ENCODE measurements around the gene HELZ.

DNA sequence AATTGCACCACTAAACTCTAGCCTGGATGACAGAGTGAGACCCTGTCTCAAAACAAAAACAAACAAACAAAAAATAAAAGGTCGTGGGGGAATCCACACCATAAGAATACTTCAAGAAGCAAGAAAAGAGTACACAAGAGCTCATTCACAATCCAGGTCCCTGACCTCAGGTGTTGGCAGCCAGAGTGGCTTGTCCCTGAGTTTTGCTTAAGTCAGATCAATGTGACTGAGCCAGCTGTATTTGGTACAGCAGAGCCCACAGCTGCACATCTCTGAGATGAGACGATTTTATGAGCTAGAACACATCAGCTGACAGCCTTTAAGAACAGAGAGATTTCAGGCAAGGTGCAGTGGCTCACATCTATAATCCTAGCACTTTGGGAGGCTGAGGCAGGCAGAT lies 178.3 kb downstream of the HELZ start:
- TF ChIP-seq MYNN (tag by site-specific recombination; IDR thresholded peaks at IDR 0.05; ENCODE audit: borderline replicate concordance) = no peak
- TF ChIP-seq, protein P1, sequence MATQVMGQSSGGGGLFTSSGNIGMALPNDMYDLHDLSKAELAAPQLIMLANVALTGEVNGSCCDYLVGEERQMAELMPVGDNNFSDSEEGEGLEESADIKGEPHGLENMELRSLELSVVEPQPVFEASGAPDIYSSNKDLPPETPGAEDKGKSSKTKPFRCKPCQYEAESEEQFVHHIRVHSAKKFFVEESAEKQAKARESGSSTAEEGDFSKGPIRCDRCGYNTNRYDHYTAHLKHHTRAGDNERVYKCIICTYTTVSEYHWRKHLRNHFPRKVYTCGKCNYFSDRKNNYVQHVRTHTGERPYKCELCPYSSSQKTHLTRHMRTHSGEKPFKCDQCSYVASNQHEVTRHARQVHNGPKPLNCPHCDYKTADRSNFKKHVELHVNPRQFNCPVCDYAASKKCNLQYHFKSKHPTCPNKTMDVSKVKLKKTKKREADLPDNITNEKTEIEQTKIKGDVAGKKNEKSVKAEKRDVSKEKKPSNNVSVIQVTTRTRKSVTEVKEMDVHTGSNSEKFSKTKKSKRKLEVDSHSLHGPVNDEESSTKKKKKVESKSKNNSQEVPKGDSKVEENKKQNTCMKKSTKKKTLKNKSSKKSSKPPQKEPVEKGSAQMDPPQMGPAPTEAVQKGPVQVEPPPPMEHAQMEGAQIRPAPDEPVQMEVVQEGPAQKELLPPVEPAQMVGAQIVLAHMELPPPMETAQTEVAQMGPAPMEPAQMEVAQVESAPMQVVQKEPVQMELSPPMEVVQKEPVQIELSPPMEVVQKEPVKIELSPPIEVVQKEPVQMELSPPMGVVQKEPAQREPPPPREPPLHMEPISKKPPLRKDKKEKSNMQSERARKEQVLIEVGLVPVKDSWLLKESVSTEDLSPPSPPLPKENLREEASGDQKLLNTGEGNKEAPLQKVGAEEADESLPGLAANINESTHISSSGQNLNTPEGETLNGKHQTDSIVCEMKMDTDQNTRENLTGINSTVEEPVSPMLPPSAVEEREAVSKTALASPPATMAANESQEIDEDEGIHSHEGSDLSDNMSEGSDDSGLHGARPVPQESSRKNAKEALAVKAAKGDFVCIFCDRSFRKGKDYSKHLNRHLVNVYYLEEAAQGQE (tag by site-specific recombination; IDR thresholded peaks at IDR 0.05) = no peak
- TF ChIP-seq WT1 (tag by site-specific recombination; IDR thresholded peaks at IDR 0.05) = no peak
- no peak for TF ChIP-seq YY1 (tag by site-specific recombination; IDR thresholded peaks at IDR 0.05)
- TF ChIP-seq ZEB2 (tag by site-specific recombination; IDR thresholded peaks at IDR 0.05) = no peak
- no peak for TF ChIP-seq ZNF501 (tag by site-specific recombination; IDR thresholded peaks at IDR 0.05)
